Right atrium auricular region (tissue), 2 donors: Measurements from ENCODE around the gene MMP27. TPM values are rescaled to one million over a fixed set of nuclear protein-coding genes. Genes with fewer than 3 reads are reported as not detected.
"Not testable (repeated sequence)": the region's sequence is repeated elsewhere in the genome, so short reads cannot be mapped to it uniquely, and the experiment has no call there.

Experiments used
- DNase-seq: peaks from one replicate; pipeline ENCODE4 v3.0.0-alpha.2; 2019; ENCODE audit warnings: low spot score
- H3K27ac ChIP-seq, 2 donors: fragments of 200-600 bp; sonication (generic); 1 replicate in 1 of 2; 2 replicates in 1 of 2; pipeline ENCODE4 v1.5.1; 2016 to 2019
- H3K27me3 ChIP-seq, 2 donors: fragments of 200-600 bp; sonication (generic); one replicate each; pipeline versions ENCODE4 v1.5.1 to v1.6.0; 2017 to 2019
- H3K36me3 ChIP-seq: fragments of 200-600 bp; sonication (generic); one replicate; pipeline ENCODE4 v1.5.1; 2016
- H3K4me1 ChIP-seq, 2 donors: fragments of 200-600 bp; sonication (generic); one replicate each; pipeline versions ENCODE4 v1.5.1 to v1.6.0; 2017 to 2019
- H3K4me3 ChIP-seq, 2 donors: fragments of 200-600 bp; sonication (generic); 1 replicate in 1 of 2; 2 replicates in 1 of 2; pipeline ENCODE4 v1.5.1; 2017 to 2019; ENCODE audit warnings: mild to moderate bottlenecking in 1 of 2, moderate library complexity in 1 of 2
- H3K9me3 ChIP-seq, 2 donors: fragments of 200-600 bp; sonication (generic); one replicate each; pipeline ENCODE4 v1.5.1; 2019
- total RNA-seq, 2 donors: library from RNA; depleted of rRNA; stranded (reverse); fragments of >200 nt; gene quantifications; one replicate each; pipeline ENCODE4 v1.1.0, GENCODE V29; 2016
- TF ChIP-seq, protein P1 (sequence below), 2 donors: fragments of 200-600 bp; sonication (generic); IDR thresholded peaks; one replicate each; pipeline ENCODE4 v1.5.1; 2019; ENCODE audit warnings: antibody characterized with exemption in 2 of 2

Gene MMP27
- total RNA-seq, 2 donors from 2014 or later = not detected

DNA sequence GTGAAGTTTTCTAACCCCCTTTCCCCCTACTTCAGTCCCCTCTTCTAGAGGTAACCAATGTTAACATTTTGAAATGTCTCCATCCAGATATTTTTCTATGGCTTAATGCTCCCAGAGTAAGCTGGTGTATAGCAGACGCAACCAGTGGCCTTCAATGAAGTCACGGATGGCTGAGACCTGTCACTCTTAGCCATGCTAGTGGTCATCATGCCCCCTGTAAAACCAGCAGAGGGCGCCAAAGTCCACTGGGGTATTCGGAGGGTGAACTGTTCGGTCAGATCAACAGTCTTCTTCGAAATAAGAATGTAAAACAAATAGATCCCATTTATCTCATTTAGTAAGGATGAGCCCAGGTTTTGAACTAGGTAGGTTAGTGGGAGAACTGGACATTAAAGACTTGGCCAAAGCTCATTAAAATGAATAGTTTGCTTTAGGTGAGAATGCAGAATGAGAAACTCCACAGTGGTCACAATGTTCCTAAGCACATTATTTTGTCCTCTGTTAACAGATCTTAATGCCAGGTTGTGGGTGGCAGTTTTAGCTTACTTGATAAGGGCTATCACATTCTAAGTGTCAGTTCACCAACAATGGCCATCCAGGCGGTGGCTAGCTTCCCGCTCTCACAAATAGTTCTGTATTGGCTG lies 27.8 kb upstream of the MMP27 start:
- no peaks in the 10 kb centered on the region for H3K4me1 ChIP-seq
- no peak overlapping the region for H3K27ac ChIP-seq
- TF ChIP-seq, protein P1, sequence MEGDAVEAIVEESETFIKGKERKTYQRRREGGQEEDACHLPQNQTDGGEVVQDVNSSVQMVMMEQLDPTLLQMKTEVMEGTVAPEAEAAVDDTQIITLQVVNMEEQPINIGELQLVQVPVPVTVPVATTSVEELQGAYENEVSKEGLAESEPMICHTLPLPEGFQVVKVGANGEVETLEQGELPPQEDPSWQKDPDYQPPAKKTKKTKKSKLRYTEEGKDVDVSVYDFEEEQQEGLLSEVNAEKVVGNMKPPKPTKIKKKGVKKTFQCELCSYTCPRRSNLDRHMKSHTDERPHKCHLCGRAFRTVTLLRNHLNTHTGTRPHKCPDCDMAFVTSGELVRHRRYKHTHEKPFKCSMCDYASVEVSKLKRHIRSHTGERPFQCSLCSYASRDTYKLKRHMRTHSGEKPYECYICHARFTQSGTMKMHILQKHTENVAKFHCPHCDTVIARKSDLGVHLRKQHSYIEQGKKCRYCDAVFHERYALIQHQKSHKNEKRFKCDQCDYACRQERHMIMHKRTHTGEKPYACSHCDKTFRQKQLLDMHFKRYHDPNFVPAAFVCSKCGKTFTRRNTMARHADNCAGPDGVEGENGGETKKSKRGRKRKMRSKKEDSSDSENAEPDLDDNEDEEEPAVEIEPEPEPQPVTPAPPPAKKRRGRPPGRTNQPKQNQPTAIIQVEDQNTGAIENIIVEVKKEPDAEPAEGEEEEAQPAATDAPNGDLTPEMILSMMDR (IDR thresholded peaks at IDR 0.05) = peak in 1 of 2 donors; percentile 59
- no peaks in the 10 kb centered on the region for H3K36me3 ChIP-seq
- no peaks in the 10 kb centered on the region for H3K9me3 ChIP-seq
- DNase-seq = no peak
- no peak overlapping the region for H3K4me3 ChIP-seq
- H3K27me3 ChIP-seq = no peaks in the 10 kb centered on the region

DNA sequence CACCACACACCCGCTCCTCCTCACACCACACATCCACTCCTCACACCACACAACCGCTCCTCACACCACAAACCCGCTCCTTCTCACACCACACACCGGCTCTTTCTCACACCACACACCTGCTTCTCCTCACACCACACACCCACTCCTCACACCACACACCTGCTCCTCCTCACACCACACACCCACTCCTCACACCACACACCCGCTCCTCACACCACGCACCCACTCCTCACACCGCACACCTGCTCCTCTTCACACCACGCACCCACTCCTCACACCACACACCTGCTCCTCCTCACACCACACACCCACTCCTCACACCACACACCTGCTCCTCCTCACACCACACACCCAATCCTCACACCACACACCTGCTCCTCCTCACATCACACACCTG lies 25.4 kb upstream of the MMP27 start:
- H3K9me3 ChIP-seq, DNase-seq, H3K4me1 ChIP-seq, H3K27me3 ChIP-seq, H3K36me3 ChIP-seq, H3K27ac ChIP-seq, H3K4me3 ChIP-seq: not testable (repeated sequence)

DNA sequence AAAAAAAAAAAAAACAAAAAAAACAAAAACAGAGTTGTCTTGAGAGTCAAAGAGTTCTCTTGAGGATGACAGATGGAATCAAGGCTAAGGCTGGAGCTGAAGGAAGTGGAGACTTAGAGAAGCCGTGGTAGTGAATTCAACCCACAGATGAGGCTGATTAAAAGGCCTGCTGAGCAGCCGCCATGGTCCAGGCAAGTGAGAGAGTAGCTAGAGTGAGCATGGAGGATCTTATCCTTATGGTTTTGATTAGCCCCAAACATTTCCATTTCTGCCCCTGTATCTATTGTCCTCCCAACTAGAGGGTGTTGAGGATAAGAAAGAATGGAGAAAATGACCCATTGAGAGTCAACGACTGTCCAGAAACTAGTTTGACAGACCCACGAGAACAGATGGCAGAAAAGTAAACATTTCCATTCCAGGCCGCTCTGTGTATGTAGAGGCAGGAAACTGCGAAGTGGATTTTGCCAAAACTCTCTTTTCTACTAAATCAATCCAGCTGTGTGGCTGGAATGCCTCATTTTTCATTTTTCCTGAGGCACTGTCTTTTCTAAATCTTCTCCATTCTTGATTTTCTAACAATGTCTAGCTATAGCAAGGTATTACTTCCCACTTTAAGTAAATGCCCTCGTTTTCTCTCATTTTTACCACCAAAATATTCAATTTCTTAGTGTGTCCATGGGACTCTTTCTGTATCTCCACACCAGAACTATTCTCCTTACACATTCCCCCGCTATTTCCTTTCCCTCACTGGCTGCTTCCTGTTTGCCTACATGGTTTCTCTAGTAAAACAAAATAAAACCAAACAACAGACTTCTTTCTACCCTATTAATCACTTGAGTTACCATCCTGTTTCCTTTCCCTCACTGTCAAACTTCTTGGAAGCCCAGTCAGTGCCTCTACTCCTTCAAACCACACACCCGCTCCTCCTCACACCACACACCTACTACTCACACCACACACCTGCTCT lies 24.6 kb upstream of the MMP27 start:
- Histone ChIP-seq H3K27ac (no peak overlapping the region), H3K4me3 (no peak overlapping the region), H3K9me3 (no peaks in the 10 kb centered on the region), H3K27me3 (no peaks in the 10 kb centered on the region), H3K4me1 (no peaks in the 10 kb centered on the region), H3K36me3 (no peaks in the 10 kb centered on the region)
- TF ChIP-seq, protein P1 (IDR thresholded peaks at IDR 0.05) = no peak
- no peak for DNase-seq

DNA sequence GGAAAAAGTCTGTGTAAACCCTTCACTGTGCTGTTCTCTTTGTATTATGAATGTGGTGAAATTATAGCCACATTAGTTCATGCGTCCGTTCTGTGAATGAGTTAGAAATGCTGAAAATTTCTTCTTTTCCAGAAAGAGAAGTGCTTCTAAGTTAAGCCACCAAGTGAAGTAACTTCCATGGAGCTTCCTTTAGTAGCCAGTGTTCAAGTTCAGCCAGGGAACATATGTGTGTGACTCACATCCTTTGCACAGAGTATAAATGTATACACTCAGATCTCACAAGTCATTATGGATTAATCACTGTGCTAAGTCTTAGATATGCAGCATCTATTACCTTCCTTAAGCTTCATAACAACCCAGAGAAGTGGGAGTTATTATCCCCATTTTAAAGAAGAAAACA lies 22.3 kb upstream of the MMP27 start:
- no peak overlapping the region for H3K4me3 ChIP-seq
- H3K27ac ChIP-seq = no peak overlapping the region
- H3K36me3 ChIP-seq = no peaks in the 10 kb centered on the region
- no peaks in the 10 kb centered on the region for H3K4me1 ChIP-seq
- no peaks in the 10 kb centered on the region for H3K27me3 ChIP-seq
- H3K9me3 ChIP-seq = peaks cover 0 to 8% of the 10 kb centered on the region in 2 donors
- DNase-seq = no peak
- TF ChIP-seq, protein P1 (IDR thresholded peaks at IDR 0.05) = no peak

DNA sequence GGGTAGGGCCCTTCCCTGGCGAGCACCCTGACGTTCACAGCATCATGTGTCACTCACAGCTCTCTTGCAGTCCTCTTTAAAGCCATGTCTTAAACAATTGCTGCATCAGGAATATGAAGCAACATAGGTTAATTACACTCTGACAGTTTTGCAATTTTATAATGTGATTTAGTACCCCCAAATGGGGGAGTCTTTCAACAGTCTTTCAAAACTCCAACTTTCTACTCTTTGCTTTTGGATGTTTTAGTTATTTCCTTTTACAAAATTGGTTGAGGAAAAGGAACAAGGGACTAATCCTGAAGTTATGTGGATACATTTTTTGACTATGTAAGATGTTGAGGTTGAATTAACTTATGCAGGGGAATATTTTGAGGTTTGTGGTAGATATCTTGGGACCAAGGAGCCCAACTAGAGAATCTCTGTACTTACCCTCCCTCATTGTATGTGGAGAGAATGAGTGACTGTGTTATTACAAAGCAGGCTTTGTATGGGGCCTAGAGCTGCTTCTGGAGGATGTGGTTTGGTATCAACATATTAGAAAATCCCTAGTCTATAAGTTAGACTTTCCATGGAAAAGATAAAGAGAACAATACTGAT lies 19.4 kb upstream of the MMP27 start, which contains the start of gene MMP8:
Gene MMP8 (minus strand): TSS at position 51 of the 597 bp plus-strand sequence. CDS start 99 bp downstream, outside the sequence.
- H3K4me1 ChIP-seq = no peaks in the 10 kb centered on the region
- no peaks in the 10 kb centered on the region for H3K27me3 ChIP-seq
- H3K27ac ChIP-seq = no peak within 1 kb of the TSS
- TF ChIP-seq, protein P1 (IDR thresholded peaks at IDR 0.05) = no peak
- DNase-seq = no peak
- peaks cover 0 to 8% of the 10 kb centered on the region in 2 donors for H3K9me3 ChIP-seq
- no peaks in the 10 kb centered on the region for H3K36me3 ChIP-seq
- H3K4me3 ChIP-seq = no peak within 1 kb of the TSS

DNA sequence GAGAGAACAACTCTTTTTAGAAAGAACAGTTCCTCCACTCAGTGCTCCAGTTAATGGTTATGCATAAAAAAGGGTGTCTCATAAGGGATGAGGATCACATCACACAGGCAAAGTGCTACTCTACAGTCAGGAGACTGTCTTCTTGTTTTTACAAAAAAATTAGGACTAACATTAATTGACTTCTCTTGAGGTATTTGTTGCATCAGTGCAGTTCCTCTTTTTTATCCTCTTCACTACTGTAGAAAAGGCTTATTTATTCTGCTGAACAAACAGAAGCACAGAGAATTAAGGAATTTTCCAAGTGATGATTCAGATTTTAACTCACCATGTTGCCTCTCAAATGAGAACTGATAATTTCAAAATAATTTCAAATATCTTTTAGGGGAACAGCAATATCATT lies 17.3 kb upstream of the MMP27 start:
- no peak overlapping the region for H3K27ac ChIP-seq
- no peaks in the 10 kb centered on the region for H3K36me3 ChIP-seq
- H3K27me3 ChIP-seq = no peaks in the 10 kb centered on the region
- peaks cover 0 to 8% of the 10 kb centered on the region in 2 donors for H3K9me3 ChIP-seq
- DNase-seq = no peak
- no peak overlapping the region for H3K4me3 ChIP-seq
- TF ChIP-seq, protein P1 (IDR thresholded peaks at IDR 0.05) = no peak
- H3K4me1 ChIP-seq = no peaks in the 10 kb centered on the region
